Loucy (cell line): ENCODE data around the gene NPPA.

Source experiments
- CTCF ChIP-seq: fragments of 200-600 bp; sonication (generic); conservative IDR thresholded peaks from 2 replicates; pipeline ENCODE4 v1.5.1; 2014; ENCODE audit warnings: mild to moderate bottlenecking, antibody characterized with exemption, low read length
- EZH2phosphoT487 ChIP-seq: fragments of 200-600 bp; IDR thresholded peaks from 2 replicates; pipeline ENCODE4 v1.6.1; 2018; ENCODE audit warnings: antibody characterized with exemption, mild to moderate bottlenecking, moderate library complexity, borderline replicate concordance

GRCh38 chr1:11802973-11803885 is 44.4 kb downstream of the NPPA start:
- TF ChIP-seq CTCF, result no peak
- TF ChIP-seq EZH2phosphoT487, result no peak
